Esophagus squamous epithelium (tissue), 5 donors: Measurements from ENCODE around the gene B4GAT1. TPM values are rescaled to one million over a fixed set of nuclear protein-coding genes. Genes with fewer than 3 reads are reported as not detected.

Source experiments
- DNase-seq: peaks from one replicate; lab custom pipeline; 2025; lab: John Stamatoyannopoulos, UW
- H3K27ac ChIP-seq, 4 donors: fragments of 200-600 bp; sonication (generic); one replicate each; pipeline ENCODE4 v1.5.1; 2016 to 2019; ENCODE audit warnings: mild to moderate bottlenecking in 1 of 4
- H3K27me3 ChIP-seq, 4 donors: fragments of 200-600 bp; sonication (generic); 1 replicate in 3 of 4; 2 replicates in 1 of 4; pipeline versions ENCODE4 v1.5.1 to v1.6.0; 2017 to 2021; ENCODE audit warnings: antibody characterized with exemption in 1 of 4
- H3K36me3 ChIP-seq, 3 donors: fragments of 200-600 bp; sonication (generic); one replicate each; pipeline ENCODE4 v1.5.1; 2016 to 2019
- H3K4me1 ChIP-seq, 3 donors: fragments of 200-600 bp; sonication (generic); one replicate each; pipeline ENCODE4 v1.5.1; 2017 to 2019
- H3K4me3 ChIP-seq, 4 donors: fragments of 200-600 bp; sonication (generic); 1 replicate in 3 of 4; 2 replicates in 1 of 4; pipeline ENCODE4 v1.5.1; 2016 to 2019; ENCODE audit warnings: mild to moderate bottlenecking in 2 of 4, moderate library complexity in 1 of 4
- H3K9me3 ChIP-seq, 3 donors: fragments of 200-600 bp; sonication (generic); one replicate each; pipeline ENCODE4 v1.5.1; 2016 to 2019
- POLR2A ChIP-seq, 4 donors: fragments of 450-650 bp; IDR thresholded peaks; one replicate each; pipeline ENCODE4 v1.6.1; 2017; ENCODE audit warnings: antibody characterized with exemption in 4 of 4, mild to moderate bottlenecking in 4 of 4, moderate library complexity in 3 of 4
- WGBS, 2 donors: methylation state at CpG; one replicate each; pipeline ENCODE4 v1.1.5; 2018; 5-methylcytosine and 5-hydroxymethylcytosine counted together
- intact Hi-C: fragments of 100-400 bp; cut with DNase I; formaldehyde crosslinking; loops from one replicate; pipeline ENCODE4 v1.15.0; 2022
- total RNA-seq, 4 donors: library from RNA; depleted of rRNA; stranded (reverse); fragments of >200 nt; gene quantifications; one replicate each; pipeline ENCODE4 v1.1.0, GENCODE V29; 2016
- TF ChIP-seq, protein P1 (sequence below), 6 experiments: fragments of 450-650 bp in 4 of 6; fragments of 200-600 bp in 2 of 6; sonication (generic) in 2 of 6; IDR thresholded peaks; one replicate each; pipeline ENCODE4 v1.5.1; 2016 to 2019; ENCODE audit warnings: antibody characterized with exemption in 6 of 6, mild to moderate bottlenecking in 4 of 6, moderate library complexity in 4 of 6
- donor health status: DM: yes; HTN: yes; CAD: no.

B4GAT1 gene
- total RNA-seq, 4 donors from 2014 or later: 6.8 to 24.0 (median 11.3) TPM

DNA sequence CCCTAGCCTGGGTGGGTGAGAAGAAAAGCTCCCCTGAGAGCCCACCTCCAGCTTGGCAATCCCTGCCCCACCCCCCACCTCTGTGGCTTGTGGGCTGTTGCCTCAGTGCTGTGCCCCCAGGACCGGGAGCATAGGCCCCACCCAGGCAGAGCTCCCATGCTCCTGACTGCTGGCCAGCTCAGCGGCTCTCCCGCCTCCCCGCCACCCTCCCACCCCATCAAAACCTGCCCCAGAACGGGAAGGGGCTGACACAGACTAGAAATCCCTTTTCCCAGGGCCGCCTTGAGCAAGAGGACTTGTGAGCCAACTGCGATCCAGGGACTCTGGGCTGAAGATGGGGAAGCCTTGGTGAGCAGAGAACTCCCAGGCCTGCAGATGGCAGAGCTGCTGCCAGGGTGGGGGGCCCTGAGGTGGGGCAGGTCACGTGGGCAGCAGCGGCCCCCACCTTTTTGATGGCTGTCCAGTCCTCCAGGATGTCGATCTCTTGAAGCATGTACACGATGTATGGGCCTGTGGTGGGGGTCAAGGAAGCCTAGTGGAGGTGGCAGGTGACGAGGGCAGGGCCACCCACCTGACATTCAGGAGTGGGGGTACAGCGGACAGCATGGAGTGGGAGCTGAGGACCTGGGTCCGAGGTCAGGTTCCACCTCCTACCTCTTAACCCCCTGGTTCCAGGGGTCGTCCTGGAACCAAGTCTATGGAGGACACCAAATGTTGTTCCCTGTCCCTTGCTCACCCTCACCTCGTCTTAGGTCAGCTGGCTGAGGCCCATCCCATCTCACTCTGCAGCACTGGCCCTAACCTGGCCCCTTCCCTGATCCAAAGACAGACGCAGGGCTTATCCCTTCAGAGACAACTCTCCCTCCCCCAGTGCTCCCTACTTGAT is 8.9 kb downstream of the B4GAT1 start:
- intact Hi-C loops: no loop called here
- no peak overlapping the region for H3K4me3 ChIP-seq
- H3K27ac ChIP-seq: peak overlapping the region; percentile 86 to 94 (median 88)
- no peak for DNase-seq
- peaks cover 1 to 65% (median 33%) of the 10 kb centered on the region in 3 donors for H3K36me3 ChIP-seq
- peaks cover 47 to 75% (median 57%) of the 10 kb centered on the region in 3 donors for H3K4me1 ChIP-seq
- 33 to 74% methylated on average over 5 to 8 of the region's 17 CpGs for WGBS, 2 donors
- TF ChIP-seq, protein P1, sequence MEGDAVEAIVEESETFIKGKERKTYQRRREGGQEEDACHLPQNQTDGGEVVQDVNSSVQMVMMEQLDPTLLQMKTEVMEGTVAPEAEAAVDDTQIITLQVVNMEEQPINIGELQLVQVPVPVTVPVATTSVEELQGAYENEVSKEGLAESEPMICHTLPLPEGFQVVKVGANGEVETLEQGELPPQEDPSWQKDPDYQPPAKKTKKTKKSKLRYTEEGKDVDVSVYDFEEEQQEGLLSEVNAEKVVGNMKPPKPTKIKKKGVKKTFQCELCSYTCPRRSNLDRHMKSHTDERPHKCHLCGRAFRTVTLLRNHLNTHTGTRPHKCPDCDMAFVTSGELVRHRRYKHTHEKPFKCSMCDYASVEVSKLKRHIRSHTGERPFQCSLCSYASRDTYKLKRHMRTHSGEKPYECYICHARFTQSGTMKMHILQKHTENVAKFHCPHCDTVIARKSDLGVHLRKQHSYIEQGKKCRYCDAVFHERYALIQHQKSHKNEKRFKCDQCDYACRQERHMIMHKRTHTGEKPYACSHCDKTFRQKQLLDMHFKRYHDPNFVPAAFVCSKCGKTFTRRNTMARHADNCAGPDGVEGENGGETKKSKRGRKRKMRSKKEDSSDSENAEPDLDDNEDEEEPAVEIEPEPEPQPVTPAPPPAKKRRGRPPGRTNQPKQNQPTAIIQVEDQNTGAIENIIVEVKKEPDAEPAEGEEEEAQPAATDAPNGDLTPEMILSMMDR (IDR thresholded peaks at IDR 0.05): no peak
- TF ChIP-seq POLR2A (IDR thresholded peaks at IDR 0.05): no peak
- no peaks in the 10 kb centered on the region for H3K27me3 ChIP-seq
- H3K9me3 ChIP-seq: no peaks in the 10 kb centered on the region

DNA sequence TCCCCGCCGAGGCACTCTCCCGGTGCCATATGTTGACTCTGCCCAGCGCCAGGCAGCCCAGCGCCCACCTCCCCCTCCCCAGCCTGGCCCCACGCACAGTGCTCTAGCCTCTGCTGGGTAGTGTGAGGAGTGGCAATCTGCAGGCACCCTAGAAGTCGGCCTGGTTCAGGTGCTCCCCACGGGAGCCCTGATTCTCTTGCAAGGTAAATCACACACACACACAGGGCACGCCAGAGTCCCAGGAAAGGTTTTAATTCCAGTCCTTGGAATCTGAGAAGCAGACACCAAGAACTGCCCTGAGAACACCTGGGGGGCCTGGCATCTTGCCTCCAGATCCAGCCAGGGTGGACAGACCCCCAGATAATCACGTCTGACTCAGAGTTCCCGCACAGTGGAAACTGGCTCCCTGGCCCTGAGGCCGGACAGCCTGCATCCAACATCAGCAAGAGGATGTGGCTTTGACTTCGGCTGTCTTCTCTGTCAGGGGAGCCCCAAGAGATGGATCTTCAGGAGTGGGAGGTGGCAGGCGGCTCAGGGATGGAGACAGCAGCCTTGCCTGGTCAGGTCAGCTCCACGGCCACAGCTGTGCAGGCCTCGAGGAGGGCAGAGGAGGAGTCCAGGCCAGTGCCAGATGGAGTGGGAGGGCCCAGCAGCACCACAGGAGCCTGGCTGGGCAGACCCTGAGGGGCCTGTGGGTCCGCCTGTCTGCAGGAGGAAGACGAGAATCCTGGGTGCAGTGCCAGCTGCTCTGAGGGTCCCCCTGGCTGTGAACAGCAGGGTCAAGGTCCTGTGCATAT is 10.1 kb downstream of the B4GAT1 start:
- Histone ChIP-seq H3K27ac (peak overlapping the region; percentile 86 to 94 (median 88)), H3K27me3 (no peaks in the 10 kb centered on the region), H3K4me1 (peaks cover 45 to 71% (median 52%) of the 10 kb centered on the region in 3 donors), H3K4me3 (peak overlapping the region in 2 of 4 donors; percentile 71 to 75), H3K36me3 (peaks cover 11 to 69% (median 44%) of the 10 kb centered on the region in 3 donors), H3K9me3 (no peaks in the 10 kb centered on the region)
- DNase-seq: no peak
- 54% methylated on average over 5 of the region's 18 CpGs; no CpG with 5 or more reads in 1 of the 2 donors for WGBS, 2 donors
- no peak for TF ChIP-seq POLR2A (IDR thresholded peaks at IDR 0.05)
- TF ChIP-seq, protein P1 (IDR thresholded peaks at IDR 0.05): no peak
- intact Hi-C loops: no loop called here

DNA sequence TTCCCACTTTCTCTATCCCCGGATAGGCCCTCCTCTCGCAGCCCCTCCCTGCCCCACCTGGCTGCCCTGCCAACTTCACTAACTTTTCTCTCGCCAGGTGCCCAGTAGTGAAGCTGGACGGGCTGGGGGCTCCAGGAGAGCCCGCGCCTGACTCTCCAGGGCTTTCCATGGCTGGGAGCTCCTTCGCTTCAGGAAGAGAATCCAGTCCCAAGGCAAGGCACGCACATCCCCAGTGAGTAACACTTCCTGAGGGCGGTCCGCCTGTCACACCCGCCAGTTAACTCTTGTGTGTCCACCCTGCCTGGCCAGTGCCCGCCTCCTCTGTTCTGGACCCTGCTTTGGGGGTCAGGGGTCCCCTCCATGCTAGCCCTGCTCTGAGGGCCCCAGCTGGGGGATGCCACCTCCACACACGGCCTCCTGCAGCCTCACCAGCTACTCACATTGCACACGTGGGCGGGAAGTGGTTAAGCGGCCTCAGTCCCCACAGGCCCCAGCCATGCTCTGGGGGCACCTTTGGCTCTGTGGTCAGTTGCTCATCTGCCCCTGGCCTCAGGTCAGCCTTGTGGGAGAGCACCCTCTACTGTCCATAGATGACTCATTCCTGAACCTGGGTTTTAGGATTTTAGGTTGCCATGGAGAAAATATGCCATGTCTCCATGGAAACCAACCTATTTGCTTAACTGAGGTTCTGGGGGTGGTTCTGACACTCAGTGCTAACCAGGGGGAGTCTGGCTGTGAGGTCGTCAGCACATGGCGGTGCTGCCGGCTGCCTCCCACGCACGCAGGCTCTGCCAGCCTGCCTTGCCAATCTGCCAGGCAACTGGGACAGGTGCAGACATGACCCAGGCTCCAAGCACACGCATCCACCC is 11.0 kb downstream of the B4GAT1 start, which contains the start of gene RIN1:
TSS of gene RIN1 (minus strand) at position 201 of the 869 bp plus-strand sequence. CDS start at position 169, 32 bp downstream.
- Histone ChIP-seq H3K4me1 (peaks cover 45 to 71% (median 52%) of the 10 kb centered on the region in 3 donors), H3K9me3 (no peaks in the 10 kb centered on the region), H3K27me3 (no peaks in the 10 kb centered on the region), H3K4me3 (peak within 1 kb of the TSS; percentile 58 to 75 (median 64)), H3K36me3 (peaks cover 11 to 69% (median 41%) of the 10 kb centered on the region in 3 donors), H3K27ac (peak within 1 kb of the TSS; percentile 86 to 94 (median 88))
- whole genome bisulfite sequencing, 2 donors: 2 to 12% methylated on average over 3 to 9 of the region's 22 CpGs
- TF ChIP-seq, protein P1 (IDR thresholded peaks at IDR 0.05): peak in 3 of 6 experiments; percentile 8 to 31 (median 17)
- TF ChIP-seq POLR2A (IDR thresholded peaks at IDR 0.05): peak in 1 of 4 donors; percentile 50
- intact Hi-C loops: no loop called here
- DNase-seq: no peak

DNA sequence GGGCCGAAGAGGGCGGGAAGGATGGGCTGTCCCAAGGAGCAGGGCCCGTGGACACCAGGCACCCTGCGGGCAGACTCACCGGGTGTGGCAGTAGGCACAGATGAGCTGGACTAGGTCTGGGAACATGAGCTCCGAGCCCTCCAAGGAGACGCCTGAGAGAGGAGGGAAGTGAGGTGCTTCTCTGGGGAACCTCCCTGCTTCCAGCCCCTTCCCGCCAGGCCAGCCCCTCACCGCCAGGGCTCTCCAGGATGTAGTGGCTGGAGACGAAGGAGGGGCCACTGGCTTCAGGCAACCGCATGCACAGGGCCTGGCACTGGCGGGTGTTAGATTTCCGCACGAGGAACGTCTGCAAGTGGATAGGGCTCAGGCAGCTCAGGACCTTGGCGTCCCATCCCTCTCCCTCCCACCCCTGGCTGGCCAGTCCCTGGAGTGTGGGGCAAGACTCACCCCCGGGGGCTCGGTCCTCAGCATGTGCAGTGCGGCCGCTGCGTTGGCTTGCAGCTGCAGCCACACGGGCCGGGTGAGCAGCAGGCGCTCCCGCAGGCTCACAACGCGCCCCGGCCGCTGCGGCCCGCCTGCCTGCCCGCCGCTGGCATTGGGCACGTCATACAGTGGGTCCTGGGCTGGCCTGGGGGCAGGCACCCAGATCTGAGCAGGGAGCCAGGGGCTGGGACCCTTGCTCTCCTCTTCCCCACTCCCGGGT is 11.7 kb downstream of the B4GAT1 start:
- no peak for DNase-seq
- peak overlapping the region; percentile 86 to 94 (median 88) for H3K27ac ChIP-seq
- intact Hi-C loops: no loop called here
- H3K4me1 ChIP-seq: peaks cover 45 to 71% (median 52%) of the 10 kb centered on the region in 3 donors
- H3K36me3 ChIP-seq: peaks cover 11 to 68% (median 33%) of the 10 kb centered on the region in 3 donors
- no peaks in the 10 kb centered on the region for H3K27me3 ChIP-seq
- no peaks in the 10 kb centered on the region for H3K9me3 ChIP-seq
- TF ChIP-seq, protein P1 (IDR thresholded peaks at IDR 0.05): no peak
- no peak for TF ChIP-seq POLR2A (IDR thresholded peaks at IDR 0.05)
- H3K4me3 ChIP-seq: peak overlapping the region; percentile 58 to 75 (median 64)
- WGBS, 2 donors: 16 to 20% methylated on average over 6 to 9 of the region's 35 CpGs
